Activated CD4-positive, alpha-beta T cell treated with anti-CD3 and anti-CD28 coated beads for 4 hours (primary cell): Measurements from ENCODE around the gene HIP1.
"Not testable (repeated sequence)": the region's sequence is repeated elsewhere in the genome, so short reads cannot be mapped to it uniquely, and the experiment has no call there.

Experiments used
- DNase-seq, 2 donors: peaks; one replicate each; pipeline ENCODE4 v3.0.0-alpha.2; 2020

The HIP1 gene

DNA sequence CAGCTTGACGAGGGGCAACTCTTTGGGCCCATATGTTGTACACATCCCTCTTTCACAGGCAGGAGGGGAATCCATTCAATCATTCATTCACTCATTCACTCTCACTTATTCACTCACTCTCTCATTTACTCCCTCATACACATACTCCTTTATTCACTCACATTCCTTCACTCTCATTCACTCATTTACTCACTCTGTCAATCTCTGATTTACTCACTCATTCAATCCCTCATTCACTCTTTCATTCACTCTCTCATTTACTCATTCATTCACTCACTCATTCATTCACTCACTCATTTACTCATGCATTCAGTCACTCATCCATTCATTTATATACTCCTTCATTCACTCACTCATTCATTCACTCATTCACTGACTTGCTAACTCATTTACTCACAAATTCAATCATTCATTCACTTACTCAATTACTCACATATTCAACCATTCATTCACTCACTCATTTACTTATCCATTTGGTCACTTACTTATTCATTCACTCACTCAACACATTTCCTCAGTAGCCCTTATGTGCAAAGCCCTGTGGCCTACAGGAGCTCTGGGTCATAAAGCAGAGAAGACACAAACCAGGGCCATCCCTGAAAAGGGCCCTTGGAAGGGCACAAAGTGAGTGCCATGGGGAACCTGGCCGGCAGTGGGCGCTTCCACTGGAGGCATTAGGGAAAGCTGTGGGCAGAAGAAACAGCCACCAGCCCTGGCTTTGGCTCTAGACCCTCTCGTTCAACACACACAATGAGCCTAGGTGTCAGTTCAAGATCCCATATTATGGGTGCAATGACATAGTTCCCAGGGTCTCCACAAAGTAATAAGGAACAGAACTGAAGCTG lies 26.0 kb downstream of the HIP1 start:
- no peak for DNase-seq

DNA sequence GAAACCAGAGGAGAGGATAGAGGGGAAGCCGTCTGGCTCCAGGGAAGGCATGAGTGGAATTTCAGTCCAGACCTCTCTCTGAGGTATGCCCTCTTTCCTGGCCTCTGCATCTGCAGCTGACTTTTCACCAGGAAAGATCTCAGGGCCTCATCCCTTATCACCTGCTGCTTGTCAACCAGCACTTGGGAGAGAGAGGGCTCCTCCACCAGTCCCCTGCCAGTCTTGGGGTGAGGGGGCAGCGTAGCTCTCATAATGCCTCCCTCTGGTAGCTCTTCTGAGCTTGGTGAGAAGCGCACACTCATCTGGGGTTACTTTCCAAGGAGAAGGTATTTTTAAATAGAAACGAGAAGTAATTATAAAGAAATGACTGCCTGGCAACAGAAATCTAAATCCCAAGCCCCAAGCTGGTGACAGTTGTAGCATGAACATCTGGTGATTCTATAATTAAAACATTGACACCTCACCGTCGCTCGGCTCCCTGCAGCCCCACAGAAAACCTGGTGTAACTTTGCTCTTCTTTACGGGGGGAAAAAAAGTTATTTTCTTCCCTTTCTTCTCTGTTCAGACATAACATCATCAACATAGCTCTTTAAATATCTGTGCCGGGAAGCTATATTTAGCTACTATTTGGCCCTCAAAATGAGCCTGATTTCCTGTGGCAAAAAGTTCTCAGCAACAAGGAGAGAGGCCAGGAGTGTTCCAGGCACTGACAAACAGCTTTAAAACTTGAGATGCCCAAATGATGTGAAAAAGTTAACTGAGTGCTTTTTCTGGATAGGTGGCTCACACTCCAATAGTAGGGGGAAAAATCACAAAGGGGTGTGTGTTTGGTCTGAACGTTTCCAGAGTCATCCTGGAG lies 26.9 kb downstream of the HIP1 start:
- DNase-seq = no peak

DNA sequence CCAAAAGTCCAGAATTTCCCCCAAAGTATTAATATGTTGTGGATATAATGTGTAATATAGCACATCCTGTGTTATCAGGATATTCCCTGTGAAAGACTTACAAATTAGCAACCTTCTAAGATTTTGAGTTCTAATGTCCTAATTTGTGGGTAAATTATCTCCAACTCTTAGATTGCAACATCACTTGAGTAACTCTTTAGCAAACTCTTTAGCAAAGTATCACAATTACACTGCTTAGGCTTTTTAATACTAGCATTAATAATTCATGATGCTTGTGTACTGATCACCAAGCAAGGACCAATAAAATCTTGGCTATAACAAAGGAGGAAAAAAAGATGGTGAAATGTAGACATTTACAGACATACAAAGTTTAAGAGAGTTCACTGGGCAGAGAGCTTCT lies 27.7 kb downstream of the HIP1 start:
- no peak for DNase-seq

DNA sequence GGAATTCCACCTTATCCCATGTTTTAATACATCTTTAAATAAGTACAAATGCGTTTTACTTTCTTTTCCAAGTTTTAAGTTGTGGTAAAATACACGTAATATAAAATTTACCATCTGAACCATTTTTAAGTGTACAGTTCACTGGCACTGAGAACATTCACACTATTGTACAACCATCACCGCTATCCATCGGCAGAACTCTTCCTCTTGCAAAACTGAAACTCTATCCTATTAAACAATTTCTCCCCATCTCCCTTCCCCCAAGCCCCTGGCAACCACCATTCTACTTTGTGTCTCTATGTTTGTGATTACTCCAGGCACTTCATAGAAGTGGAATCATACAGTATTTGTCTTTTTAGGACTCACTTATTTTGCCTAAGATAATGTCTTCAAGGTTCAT lies 33.8 kb downstream of the HIP1 start:
- DNase-seq = no peak

DNA sequence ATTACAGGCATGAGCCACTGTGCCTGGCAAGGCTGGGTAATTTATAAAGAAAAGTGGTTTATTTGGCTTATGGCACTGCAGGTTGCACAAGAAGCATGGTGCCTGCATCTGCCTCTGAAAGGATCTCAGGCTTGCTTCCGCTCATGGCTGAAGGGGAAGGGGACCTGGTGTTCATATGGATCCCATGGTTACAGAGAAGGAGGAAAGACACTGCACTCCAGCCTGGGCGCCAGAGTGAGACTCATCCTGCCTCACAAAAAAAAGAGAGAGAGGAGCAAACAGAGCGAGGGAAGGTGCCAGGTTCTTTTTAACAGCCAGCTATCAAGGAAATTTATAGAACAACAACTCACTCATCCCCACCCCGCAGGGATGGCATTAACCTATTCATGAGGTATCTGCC lies 36.2 kb downstream of the HIP1 start:
- DNase-seq = no peak

DNA sequence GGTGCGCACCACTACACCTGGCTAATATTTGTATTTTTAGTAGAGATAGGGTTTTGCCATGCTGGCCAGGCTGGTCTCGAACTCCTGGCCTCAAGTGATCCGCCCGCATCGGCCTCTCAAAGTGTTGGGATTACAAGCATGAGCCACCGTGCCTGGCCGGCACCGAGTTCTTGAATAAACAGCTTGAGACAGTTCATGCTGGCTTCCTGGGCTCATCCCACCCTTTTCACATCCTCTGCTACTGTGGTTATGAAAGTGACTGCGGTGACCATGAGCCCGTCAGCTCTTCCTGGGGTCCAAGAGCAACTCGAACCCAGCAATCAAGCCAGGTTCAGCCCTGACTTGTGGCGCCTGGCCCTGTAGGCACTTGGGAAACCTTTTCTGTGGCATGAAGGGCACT lies 38.7 kb downstream of the HIP1 start:
- no peak for DNase-seq

DNA sequence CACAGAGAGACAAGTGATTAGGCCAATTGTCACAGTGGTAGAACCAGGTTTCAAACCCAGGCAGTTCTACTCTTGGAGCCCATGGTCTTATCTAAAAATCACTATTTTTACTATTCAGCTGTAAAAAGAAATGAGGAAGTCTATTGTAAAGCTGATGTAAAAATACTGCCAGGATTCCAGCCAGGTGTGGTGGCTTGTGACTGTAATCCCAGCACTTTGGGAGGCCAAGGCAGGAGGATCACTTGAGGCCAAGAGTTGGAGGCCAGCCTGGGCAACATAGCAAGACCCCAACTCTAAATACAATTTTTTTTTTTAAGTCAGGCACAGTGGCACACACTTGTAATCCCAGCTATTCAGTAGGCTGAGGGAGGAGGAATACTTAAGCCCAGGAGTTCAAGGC lies 40.4 kb downstream of the HIP1 start:
- DNase-seq = no peak

DNA sequence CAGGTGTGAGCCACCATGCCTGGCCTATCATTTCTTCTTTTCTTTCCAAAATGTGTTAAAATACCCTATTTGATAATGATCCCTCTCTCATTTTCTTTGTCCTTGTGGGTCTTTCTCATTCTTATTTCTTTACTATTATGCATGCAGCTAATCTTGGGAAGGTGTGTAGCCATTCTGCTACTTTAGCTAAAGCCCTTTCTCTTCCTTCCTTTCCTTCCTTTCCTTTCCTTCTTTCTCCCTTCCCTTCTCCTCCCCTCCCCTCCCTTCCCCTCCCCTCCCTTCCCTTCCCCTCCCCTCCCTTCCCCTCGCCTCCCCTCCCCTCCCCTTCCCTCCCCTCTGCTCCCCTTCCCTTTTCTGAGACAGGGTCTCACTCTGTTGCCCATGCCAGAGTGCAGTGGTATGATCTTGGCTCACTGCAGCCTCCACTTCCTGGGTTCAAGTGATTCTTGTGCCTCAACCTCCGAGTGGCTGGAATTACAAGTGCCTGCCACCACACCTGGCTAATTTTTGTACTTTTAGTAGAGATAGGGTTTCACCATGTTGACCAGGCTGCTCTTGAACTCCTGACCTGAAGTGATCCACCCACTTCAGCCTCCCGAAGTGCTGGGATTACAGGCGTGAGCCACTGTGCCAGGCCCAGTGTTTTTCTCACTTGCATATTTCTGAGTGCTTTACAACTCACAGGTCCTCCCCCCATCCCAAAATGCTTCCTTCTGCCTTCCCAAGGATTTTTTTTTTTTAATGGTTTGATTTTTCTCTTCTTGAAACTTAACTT lies 42.3 kb downstream of the HIP1 start:
- no peak for DNase-seq

DNA sequence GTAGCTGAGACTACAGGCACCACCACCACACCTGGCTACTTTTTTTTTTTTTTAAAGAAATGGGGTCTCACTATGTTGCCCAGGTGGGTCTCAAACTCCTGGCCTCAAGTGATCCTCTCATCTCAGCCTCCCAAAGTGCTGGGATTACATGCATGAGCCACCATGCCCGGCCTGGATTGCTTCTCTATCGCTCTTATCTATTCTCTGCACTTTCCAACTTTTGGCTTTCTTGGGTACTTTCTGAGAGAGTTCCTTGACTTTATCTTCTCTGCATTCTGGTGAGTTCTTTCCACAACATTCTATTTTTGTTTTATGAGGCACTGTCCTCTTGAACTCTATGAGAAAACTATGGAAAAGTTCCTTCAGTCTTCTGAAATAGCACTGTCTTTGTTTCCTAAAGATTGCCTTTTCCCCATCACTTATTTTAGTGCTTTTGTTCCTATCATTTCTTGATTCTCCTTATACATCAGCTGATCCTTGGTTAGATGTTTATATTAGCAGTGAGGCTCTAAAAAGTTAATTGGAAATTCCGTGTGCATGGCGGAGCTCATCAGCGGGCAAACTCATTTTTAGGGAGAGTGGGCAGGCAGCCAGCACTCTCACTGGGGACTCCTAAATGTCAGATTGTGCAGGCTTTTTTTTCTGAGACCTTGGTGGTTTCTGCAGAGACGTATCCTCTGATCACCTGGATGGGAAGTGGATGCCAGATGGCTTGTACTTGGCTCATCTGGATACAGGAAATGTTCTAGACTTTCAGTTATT lies 43.9 kb downstream of the HIP1 start:
- no peak for DNase-seq

DNA sequence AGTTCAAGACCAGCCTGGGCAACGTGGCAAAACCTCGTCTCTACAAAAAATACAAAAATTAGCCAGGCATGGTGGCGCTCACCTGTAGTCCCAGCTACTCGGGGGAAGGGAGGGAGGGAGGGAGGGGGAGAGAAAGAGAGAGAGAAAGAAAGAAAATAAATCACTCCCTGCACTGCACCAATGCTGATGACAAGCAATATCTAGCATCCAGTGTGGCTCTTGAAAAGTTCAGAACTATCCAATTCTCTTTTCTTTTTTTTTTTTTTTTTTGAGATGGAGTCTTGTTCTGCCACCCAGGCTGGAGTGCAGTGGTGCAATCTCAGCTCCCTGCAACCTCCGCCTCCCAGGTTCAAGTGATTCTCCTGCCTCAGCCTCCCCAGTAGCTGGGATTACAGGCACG lies 45.1 kb downstream of the HIP1 start:
- DNase-seq = not testable (repeated sequence)

DNA sequence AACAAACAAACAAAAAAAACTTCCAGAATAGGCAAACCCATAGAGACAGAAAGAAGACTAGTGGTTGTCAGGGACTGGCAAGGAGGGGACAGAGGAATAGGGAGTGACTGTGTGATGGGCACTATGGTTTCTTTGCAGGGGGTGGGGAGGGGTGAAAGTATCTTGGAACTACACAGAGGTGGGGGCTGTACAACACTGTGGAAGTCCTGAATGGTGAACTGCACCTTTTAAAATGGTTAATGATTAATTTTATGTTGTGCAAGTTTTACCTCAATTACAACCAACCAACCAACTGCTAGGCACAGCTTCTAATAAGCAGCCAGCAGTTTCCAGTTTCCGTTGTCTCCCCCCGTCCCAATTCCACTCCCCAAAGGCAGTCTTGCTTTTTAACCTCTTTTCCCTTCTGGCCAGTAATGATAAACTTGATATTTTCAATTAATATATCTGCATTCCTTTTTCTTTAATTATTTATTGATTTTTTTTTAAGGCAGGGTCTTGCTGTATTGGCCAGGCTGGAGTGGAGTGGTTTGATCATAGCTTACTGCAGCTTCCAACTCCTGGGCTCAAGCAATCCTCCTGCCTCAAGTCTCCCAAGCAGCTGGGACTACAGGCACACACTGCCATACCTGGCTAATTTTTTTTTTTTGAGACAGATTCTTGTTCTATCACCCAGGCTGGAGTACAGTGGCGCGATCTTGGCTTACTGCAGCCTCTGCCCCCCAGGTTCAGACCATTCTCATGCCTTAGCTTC lies 46.8 kb downstream of the HIP1 start:
- DNase-seq = no peak

DNA sequence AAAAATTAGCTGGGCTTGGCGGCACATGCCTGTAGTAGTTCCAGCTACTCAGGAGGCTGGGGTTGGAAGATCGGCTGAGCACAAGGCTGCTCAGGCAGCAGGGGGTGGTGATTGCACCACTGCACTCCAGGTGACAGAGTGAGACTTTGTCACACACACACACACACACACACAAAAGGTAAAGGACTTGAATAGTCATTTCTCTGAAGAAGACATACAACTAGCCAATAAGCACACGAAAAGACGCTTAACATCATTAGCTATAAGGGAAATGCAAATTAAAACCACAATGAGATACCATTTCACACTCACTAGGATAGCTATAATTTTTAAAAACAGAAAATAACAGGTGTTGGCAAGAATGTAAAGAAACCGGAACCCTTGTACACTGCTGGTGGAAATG lies 48.6 kb downstream of the HIP1 start:
- no peak for DNase-seq

DNA sequence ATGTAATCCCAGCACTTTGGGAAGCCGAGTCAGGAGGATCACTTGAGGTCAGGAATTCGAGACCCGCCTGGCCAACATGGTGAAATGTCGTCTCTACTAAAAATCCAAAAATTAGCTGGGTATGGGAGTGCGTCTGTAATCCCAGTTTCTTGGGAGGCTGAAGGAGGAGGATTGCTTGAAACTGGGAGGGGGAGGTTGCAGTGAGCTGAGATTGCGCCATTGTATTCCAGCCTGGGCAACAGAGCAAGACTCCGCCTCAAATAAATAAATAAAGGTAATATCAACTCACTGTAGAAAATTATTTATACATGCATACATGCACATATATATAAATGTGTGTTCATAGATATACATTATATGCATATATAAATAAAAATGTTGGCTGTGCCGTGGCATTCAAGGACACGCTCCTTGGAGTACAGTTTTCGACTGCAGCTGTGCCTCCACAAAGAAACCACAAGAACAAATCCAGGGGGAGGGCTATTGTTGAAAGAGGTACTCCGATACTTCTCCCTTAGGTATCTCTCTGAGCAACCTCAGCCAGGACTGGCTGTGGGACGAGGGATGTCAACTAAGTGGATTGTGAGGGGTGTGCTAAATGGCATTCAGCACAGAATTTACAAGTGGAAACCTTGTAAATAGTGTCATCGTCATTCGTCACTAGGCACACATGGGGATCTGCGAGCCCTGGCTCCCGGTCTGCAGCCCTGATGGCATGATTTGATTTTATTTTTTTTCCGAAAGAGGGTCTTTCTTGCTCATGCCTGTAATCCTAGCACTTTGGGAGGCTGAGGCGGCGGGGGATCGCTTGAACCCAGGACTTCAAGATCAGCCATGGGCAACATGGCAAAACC lies 49.3 kb downstream of the HIP1 start:
- no peak for DNase-seq

DNA sequence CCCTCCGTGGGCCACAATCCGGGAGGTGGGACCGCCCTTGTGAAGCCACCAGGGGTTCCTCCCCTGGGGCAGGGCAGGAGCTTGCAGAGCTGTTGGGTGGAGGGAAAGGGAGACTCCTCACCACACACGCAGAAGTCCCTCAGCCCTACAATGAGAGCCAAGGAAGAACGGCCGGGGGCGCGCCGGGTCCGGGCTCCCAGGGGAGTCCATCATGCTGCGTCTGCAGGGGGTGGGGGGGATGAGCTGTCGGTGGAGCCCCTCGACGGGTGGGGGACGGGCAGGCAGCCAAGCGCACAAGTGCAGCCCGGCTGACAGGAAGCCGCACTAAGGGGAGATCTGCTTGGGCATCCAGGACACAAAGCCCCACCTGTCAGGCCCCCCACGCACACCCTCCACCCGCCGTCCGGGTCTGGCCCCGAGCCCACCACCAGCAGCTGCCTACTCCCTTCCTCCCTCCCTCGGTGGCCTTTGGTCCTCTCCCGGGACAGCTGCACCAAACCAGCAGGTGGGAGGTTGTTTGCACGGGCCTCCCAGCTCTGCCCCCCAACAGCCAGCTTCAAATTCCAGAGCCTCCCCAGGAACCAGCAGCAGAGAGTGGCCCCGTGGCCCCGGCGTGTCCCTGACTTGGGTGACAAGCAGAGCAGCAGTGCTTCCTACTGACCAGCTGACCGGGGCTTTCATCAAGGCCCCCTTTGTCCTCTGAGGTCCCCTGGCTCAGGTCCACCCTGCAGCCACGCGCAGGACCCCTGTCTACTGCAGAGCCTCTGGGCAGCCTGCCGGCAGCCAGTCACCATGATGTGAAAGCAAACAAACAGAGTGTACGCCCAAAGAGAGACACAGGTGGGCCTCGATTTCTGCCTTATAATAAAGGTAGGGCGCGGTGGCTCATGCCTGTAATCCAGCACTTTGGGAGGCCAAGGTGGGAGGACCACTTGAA lies 50.3 kb downstream of the HIP1 start:
- no peak for DNase-seq

DNA sequence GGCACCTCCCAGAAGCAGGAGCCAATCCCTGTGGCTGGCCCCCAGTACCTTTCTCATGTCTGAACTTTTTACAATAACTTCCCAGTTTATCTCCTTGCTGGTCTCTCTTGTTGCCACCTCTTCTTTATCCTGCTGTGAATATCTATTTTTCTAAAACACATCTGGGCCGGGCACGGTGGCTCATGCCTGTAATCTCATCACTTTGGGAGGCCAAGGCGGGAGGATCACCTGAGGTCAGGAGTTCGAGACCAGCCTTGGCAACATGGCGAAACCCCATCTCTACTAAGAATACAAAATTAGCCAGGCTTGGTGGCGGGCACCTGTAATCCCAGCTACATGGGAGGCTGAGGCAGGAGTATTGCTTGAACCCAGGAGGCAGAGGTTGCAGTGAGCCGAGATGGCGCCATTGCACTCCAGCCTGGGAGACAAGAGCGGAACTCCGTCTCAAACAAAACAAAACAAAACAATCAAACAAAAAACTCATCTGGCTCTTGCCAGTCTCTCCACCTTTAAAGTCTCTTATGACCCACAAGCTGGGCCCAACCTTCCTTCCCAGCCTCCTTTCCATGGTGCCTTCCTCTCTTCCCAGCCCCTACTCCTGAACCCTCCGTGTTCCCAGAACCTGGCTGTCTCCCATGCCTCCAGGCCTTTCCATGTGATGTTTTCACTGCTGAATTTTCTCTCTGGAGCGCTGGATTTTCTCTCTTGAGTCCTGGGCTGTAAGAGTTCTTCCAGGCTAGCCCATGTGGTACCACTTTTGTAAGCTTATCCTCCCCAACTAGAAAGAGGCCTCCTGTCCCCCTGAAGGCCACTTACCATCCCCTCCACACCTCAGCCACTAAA lies 51.3 kb downstream of the HIP1 start:
- no peak for DNase-seq

DNA sequence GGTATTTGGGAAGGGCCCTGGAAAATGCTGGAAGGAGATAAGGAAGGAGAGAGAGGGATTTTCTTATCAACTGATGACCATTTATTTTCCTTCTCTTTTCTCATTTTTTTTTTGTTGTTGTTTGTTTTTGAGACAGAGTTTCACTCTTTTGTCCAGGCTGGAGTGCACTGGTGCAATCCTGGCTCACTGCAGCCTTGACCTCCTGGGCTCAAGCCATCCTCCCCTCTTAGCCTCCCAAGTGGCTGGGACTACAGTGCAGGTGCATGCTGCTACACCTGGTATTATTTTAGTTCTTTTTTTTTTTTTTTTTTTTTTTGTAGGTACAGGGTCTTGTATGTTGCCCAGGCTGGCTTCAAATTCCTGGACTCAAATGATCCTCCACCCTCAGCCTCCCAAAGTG lies 52.2 kb downstream of the HIP1 start:
- DNase-seq = no peak

DNA sequence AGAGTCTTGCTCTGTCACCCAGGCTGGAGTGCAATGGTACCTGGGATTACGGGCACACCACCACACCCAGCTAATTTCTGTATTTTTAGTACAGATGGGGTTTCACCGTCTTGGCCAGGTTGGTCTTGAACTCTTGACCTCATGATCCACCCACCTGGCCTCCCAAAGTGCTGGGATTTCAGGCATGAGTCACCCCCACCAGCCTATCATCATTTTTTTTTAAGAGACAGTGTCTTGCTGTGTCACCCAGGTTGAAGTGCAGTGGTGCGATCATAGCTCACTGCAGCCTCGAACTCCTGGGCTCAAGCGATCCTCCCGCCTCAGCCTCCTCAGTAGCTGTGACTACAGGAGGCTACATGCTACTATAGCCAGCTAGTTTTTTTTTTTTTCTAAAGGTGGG lies 56.7 kb downstream of the HIP1 start:
- not testable (repeated sequence) for DNase-seq

DNA sequence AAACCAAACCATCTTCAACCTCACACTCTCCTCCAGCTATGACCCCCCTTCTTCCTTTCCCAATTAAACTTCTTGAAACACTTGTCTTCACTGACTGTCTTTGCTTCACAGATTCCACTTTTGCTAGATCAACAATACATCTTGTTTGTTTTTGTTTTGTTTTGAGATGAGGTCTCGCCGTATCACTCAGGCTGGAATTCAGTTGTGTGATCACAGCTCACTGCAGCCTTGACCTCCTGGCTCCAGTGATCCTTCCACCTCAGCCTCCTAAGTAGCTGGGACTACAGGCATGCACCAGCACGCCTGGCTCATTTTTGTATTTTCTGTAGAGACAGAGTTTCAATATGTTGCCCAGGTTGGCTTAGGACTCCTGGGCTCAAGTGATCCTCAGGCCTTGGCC lies 59.7 kb downstream of the HIP1 start:
- DNase-seq = no peak

DNA sequence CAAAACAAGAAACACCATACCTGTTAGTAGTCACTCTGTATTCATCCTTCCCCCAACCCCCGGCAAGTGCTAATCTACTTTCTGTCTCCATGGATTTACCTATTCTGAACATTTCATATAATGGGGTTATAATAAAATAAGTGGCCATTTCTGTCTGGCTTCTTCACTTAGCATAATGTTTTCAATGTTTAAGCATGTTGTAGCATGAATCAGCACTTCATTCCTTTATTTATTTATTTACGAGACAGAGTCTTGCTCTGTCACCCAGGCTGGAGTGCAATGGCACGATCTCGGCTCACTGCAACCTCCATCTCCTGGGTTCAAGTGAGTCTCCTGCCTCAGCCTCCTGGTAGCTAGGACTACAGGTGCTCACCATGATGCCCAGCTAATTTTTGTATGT lies 69.2 kb downstream of the HIP1 start:
- DNase-seq = no peak
